GM23338 (cell line): Measurements from ENCODE around the gene ZFYVE28. TPM values are rescaled to one million over a fixed set of nuclear protein-coding genes. Genes with fewer than 3 reads are reported as not detected.

Experiments used
- ATAC-seq: fragments of 200-7000 bp; cut with Tn5 transposase; 3 replicates; pipeline ENCODE4 v1.9.1; 2020
- DNase-seq: peaks from one replicate; pipeline ENCODE4 v3.0.0-alpha.2; 2015; ENCODE audit warnings: low spot score
- H2AFZ ChIP-seq: fragments of 200-600 bp; sonication (generic); 2 replicates; pipeline ENCODE4 v1.8.0; 2016; ENCODE audit warnings: antibody characterized with exemption, mild to moderate bottlenecking, moderate library complexity
- H3F3A ChIP-seq: fragments of 200-600 bp; sonication (generic); replicated peaks from 2 replicates; pipeline ENCODE4 v1.8.0; 2017; ENCODE audit warnings: antibody characterized with exemption, mixed run types, low read depth
- H3K27ac ChIP-seq: fragments of 200-600 bp; sonication (generic); 2 replicates; pipeline ENCODE4 v1.6.1; 2016; ENCODE audit warnings: low read depth
- H3K27me3 ChIP-seq: fragments of 200-600 bp; sonication (generic); 2 replicates; pipeline ENCODE4 v1.8.0; 2016; ENCODE audit warnings: mild to moderate bottlenecking, mixed run types, moderate library complexity; ENCODE audit not compliant: insufficient read depth
- H3K36me3 ChIP-seq: fragments of 200-600 bp; sonication (generic); 2 replicates; pipeline ENCODE4 v1.8.0; 2016; ENCODE audit warnings: mild to moderate bottlenecking; ENCODE audit not compliant: insufficient read depth
- H3K4me1 ChIP-seq: fragments of 200-600 bp; sonication (generic); 2 replicates; pipeline ENCODE4 v1.8.0; 2016; ENCODE audit warnings: mild to moderate bottlenecking, moderate library complexity; ENCODE audit not compliant: insufficient read depth
- H3K4me2 ChIP-seq: fragments of 200-600 bp; sonication (generic); 2 replicates; pipeline ENCODE4 v1.7.1; 2017; ENCODE audit warnings: mixed run types
- H3K4me3 ChIP-seq: fragments of 200-600 bp; sonication (generic); 2 replicates; pipeline ENCODE4 v1.6.1; 2016; ENCODE audit warnings: mixed run types
- H3K79me2 ChIP-seq: fragments of 200-600 bp; sonication (generic); replicated peaks from 2 replicates; pipeline ENCODE4 v1.8.0; 2017; ENCODE audit warnings: mild to moderate bottlenecking; ENCODE audit not compliant: insufficient read depth
- H3K9me2 ChIP-seq: fragments of 200-600 bp; sonication (generic); 2 replicates; pipeline ENCODE4 v1.8.0; 2017; ENCODE audit not compliant: insufficient read depth
- H4K20me1 ChIP-seq: fragments of 200-600 bp; sonication (generic); replicated peaks from 2 replicates; pipeline ENCODE4 v1.8.0; 2017; ENCODE audit warnings: mild to moderate bottlenecking; ENCODE audit not compliant: insufficient read depth
- H3K27ac Mint-ChIP-seq: 2 replicates; pipeline ENCODE4 v1.8.0; 2020; ENCODE audit warnings: inconsistent platforms, mild to moderate bottlenecking, moderate library complexity, mixed read lengths
- H3K27me3 Mint-ChIP-seq: 3 replicates; pipeline ENCODE4 v1.8.0; 2022; ENCODE audit warnings: low read depth, mild to moderate bottlenecking, moderate library complexity, mixed read lengths, inconsistent platforms; ENCODE audit not compliant: insufficient read depth, poor library complexity
- H3K36me3 Mint-ChIP-seq: 3 replicates; pipeline ENCODE4 v1.8.0; 2021; ENCODE audit warnings: low read depth, mild to moderate bottlenecking, inconsistent platforms, moderate library complexity, mixed read lengths
- H3K4me1 Mint-ChIP-seq: 3 replicates; pipeline ENCODE4 v1.8.0; 2020; ENCODE audit warnings: mild to moderate bottlenecking, inconsistent platforms, mixed read lengths
- H3K4me3 Mint-ChIP-seq: 3 replicates; pipeline ENCODE4 v1.8.0; 2021; ENCODE audit warnings: moderate library complexity, mild to moderate bottlenecking, inconsistent platforms, mixed read lengths
- H3K9me3 Mint-ChIP-seq: 3 replicates; pipeline ENCODE4 v1.8.0; 2020; ENCODE audit warnings: moderate library complexity, mild to moderate bottlenecking, inconsistent platforms, mixed read lengths
- CREB1 ChIP-seq: fragments of 250-450 bp; sonication (Bioruptor Pico); IDR thresholded peaks from 2 replicates; pipeline ENCODE4 v1.5.0; 2020; ENCODE audit warnings: low read depth, mild to moderate bottlenecking, moderate library complexity
- CTCF ChIP-seq, 2 experiments: fragments of 200-600 bp in 1 of 2; sonication (generic) in 1 of 2; conservative IDR thresholded peaks; 2 replicates each; pipeline versions ENCODE4 v1.5.1 to v1.6.1; 2016 to 2017; ENCODE audit warnings: antibody characterized with exemption in 2 of 2, low read depth in 2 of 2, mild to moderate bottlenecking in 2 of 2, moderate library complexity in 1 of 2
- ETS1 ChIP-seq: IDR thresholded peaks from 2 replicates; pipeline ENCODE4 v1.6.1; 2016; ENCODE audit warnings: antibody characterized with exemption
- EZH2 ChIP-seq: fragments of 200-600 bp; sonication (generic); IDR thresholded peaks from one replicate; pipeline ENCODE4 v1.8.0; 2017; ENCODE audit warnings: antibody characterized with exemption, mild to moderate bottlenecking, low read depth; ENCODE audit not compliant: unreplicated experiment
- EZH2phosphoT487 ChIP-seq: fragments of 200-600 bp; sonication (generic); IDR thresholded peaks from one replicate; pipeline ENCODE4 v1.8.1; 2018; ENCODE audit warnings: antibody characterized with exemption; ENCODE audit not compliant: unreplicated experiment
- JUNB ChIP-seq: IDR thresholded peaks from one replicate; pipeline ENCODE4 v1.6.1; 2016; ENCODE audit warnings: antibody characterized with exemption; ENCODE audit not compliant: unreplicated experiment
- NANOG ChIP-seq: IDR thresholded peaks from 2 replicates; pipeline ENCODE4 v1.6.1; 2016; ENCODE audit warnings: antibody characterized with exemption, borderline replicate concordance
- POLR2AphosphoS5 ChIP-seq: IDR thresholded peaks from 2 replicates; pipeline ENCODE4 v1.6.1; 2016; ENCODE audit warnings: antibody characterized with exemption, low read depth
- REST ChIP-seq: IDR thresholded peaks from one replicate; pipeline ENCODE4 v1.6.1; 2018; ENCODE audit warnings: antibody characterized with exemption; ENCODE audit not compliant: unreplicated experiment
- STAT1 ChIP-seq: IDR thresholded peaks from one replicate; pipeline ENCODE4 v1.6.1; 2016; ENCODE audit warnings: antibody characterized with exemption; ENCODE audit not compliant: unreplicated experiment
- ZNF114 ChIP-seq: fragments of 250-450 bp; sonication (Bioruptor Pico); IDR thresholded peaks from 2 replicates; pipeline ENCODE4 v1.5.0; 2020; ENCODE audit warnings: mild to moderate bottlenecking, moderate library complexity
- ZNF331 ChIP-seq: fragments of 250-450 bp; sonication (Bioruptor Pico); IDR thresholded peaks from 2 replicates; pipeline ENCODE4 v1.5.0; 2020; ENCODE audit warnings: low read depth, mild to moderate bottlenecking, moderate library complexity
- polyA plus RNA-seq: library from polyadenylated mRNA; unstranded; fragments of >200 nt; fragmentation: Nextera tagmentation; extraction: Ambion mirVana; gene quantifications from 2 replicates; pipeline ENCODE4 v1.2.1, GENCODE V29; 2016
- total RNA-seq: library from RNA; depleted of rRNA; stranded (reverse); fragments of >200 nt; shearing (Covaris generic); gene quantifications from 2 replicates; pipeline ENCODE4 v1.2.3, GENCODE V29; 2014
- TF ChIP-seq, protein P1 (sequence below): fragments of 250-450 bp; sonication (Bioruptor Pico); IDR thresholded peaks from 2 replicates; pipeline ENCODE4 v1.5.0; 2020; ENCODE audit warnings: mild to moderate bottlenecking, moderate library complexity

Gene ZFYVE28
- total and polyA plus RNA-seq, 2 experiments from 2014 or later: 2.6 to 4.6 TPM

GRCh38 chr4:2296631-2297601 lies 121.5 kb downstream of the ZFYVE28 start:
- ATAC-seq (peak; percentile 48), DNase-seq (no peak)
- no peak overlapping the region for H3K27ac ChIP-seq
- no peaks in the 10 kb centered on the region for H3K9me2 ChIP-seq
- Mint-ChIP-seq H3K4me3 (no peak overlapping the region; the same call in 2 of the 3 replicates), H3K36me3 (no peaks in the 10 kb centered on the region; the same call in 2 of the 3 replicates), H3K27ac (no peak overlapping the region), H3K9me3 (peaks cover 13% of the 10 kb centered on the region; the same call in 2 of the 3 replicates), H3K27me3 (peaks cover 12% of the 10 kb centered on the region), H3K4me1 (peaks cover 18% of the 10 kb centered on the region)
- no peaks in the 10 kb centered on the region for H3K4me1 ChIP-seq
- H3K79me2 ChIP-seq: no peaks in the 10 kb centered on the region
- no peak for TF ChIP-seq ETS1
- no peak for TF ChIP-seq ZNF331
- TF ChIP-seq CREB1 (CRISPR knock-in tag): no peak
- TF ChIP-seq JUNB: no peak
- TF ChIP-seq, protein P1, sequence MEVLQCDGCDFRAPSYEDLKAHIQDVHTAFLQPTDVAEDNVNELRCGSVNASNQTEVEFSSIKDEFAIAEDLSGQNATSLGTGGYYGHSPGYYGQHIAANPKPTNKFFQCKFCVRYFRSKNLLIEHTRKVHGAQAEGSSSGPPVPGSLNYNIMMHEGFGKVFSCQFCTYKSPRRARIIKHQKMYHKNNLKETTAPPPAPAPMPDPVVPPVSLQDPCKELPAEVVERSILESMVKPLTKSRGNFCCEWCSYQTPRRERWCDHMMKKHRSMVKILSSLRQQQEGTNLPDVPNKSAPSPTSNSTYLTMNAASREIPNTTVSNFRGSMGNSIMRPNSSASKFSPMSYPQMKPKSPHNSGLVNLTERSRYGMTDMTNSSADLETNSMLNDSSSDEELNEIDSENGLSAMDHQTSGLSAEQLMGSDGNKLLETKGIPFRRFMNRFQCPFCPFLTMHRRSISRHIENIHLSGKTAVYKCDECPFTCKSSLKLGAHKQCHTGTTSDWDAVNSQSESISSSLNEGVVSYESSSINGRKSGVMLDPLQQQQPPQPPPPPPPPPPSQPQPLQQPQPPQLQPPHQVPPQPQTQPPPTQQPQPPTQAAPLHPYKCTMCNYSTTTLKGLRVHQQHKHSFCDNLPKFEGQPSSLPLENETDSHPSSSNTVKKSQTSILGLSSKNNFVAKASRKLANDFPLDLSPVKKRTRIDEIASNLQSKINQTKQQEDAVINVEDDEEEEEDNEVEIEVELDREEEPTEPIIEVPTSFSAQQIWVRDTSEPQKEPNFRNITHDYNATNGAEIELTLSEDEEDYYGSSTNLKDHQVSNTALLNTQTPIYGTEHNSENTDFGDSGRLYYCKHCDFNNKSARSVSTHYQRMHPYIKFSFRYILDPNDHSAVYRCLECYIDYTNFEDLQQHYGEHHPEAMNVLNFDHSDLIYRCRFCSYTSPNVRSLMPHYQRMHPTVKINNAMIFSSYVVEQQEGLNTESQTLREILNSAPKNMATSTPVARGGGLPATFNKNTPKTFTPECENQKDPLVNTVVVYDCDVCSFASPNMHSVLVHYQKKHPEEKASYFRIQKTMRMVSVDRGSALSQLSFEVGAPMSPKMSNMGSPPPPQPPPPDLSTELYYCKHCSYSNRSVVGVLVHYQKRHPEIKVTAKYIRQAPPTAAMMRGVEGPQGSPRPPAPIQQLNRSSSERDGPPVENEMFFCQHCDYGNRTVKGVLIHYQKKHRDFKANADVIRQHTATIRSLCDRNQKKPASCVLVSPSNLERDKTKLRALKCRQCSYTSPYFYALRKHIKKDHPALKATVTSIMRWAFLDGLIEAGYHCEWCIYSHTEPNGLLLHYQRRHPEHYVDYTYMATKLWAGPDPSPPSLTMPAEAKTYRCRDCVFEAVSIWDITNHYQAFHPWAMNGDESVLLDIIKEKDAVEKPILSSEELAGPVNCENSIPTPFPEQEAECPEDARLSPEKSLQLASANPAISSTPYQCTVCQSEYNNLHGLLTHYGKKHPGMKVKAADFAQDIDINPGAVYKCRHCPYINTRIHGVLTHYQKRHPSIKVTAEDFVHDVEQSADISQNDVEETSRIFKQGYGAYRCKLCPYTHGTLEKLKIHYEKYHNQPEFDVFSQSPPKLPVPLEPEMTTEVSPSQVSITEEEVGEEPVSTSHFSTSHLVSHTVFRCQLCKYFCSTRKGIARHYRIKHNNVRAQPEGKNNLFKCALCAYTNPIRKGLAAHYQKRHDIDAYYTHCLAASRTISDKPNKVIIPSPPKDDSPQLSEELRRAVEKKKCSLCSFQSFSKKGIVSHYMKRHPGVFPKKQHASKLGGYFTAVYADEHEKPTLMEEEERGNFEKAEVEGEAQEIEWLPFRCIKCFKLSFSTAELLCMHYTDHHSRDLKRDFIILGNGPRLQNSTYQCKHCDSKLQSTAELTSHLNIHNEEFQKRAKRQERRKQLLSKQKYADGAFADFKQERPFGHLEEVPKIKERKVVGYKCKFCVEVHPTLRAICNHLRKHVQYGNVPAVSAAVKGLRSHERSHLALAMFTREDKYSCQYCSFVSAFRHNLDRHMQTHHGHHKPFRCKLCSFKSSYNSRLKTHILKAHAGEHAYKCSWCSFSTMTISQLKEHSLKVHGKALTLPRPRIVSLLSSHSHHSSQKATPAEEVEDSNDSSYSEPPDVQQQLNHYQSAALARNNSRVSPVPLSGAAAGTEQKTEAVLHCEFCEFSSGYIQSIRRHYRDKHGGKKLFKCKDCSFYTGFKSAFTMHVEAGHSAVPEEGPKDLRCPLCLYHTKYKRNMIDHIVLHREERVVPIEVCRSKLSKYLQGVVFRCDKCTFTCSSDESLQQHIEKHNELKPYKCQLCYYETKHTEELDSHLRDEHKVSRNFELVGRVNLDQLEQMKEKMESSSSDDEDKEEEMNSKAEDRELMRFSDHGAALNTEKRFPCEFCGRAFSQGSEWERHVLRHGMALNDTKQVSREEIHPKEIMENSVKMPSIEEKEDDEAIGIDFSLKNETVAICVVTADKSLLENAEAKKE (CRISPR knock-in tag): no peak
- TF ChIP-seq CTCF (conservative IDR thresholded peaks at IDR 0.05; ENCODE audit: low read depth in 2 of 2): no peak
- no peak for TF ChIP-seq REST
- TF ChIP-seq ZNF114 (CRISPR knock-in tag): no peak
- TF ChIP-seq NANOG: no peak
- no peak for TF ChIP-seq POLR2AphosphoS5
- TF ChIP-seq STAT1: no peak
- TF ChIP-seq EZH2phosphoT487: no peak
- TF ChIP-seq EZH2: no peak
- no peak overlapping the region for H3K4me3 ChIP-seq
- H4K20me1 ChIP-seq: no peaks in the 10 kb centered on the region
- no peaks in the 10 kb centered on the region for H3K27me3 ChIP-seq
- H3F3A ChIP-seq: 0 out of 2 replicates have a peak, but pooled peaks cover 4% of the 10 kb centered on the region
- H3K4me2 ChIP-seq: no peak overlapping the region
- H2AFZ ChIP-seq: no peak overlapping the region
- H3K36me3 ChIP-seq: no peaks in the 10 kb centered on the region
